B cell (primary cell): Measurements from ENCODE around the gene SLC12A1. TPM values are rescaled to one million over a fixed set of nuclear protein-coding genes. Genes with fewer than 3 reads are reported as not detected.

Experiments used
- ATAC-seq: fragments of 200-7000 bp; cut with Tn5 transposase; one replicate; pipeline ENCODE4 v1.10.0; 2021; ENCODE audit warnings: low read depth, mild to moderate bottlenecking, moderate number of reproducible peaks, moderate library complexity
- CTCF ChIA-PET: fragments of 350-600 bp; sonication (Branson Sonifier 250); formaldehyde crosslinking; loops from one replicate; lab custom pipeline; 2021; ENCODE audit warnings: antibody characterized with exemption, inconsistent platforms; lab: Charles Lee
- POLR2A ChIA-PET: fragments of 350-600 bp; sonication (Branson Sonifier 250); formaldehyde crosslinking; loops from one replicate; lab custom pipeline; 2021; ENCODE audit warnings: antibody characterized with exemption; lab: Charles Lee
- DNase-seq: peaks from one replicate; pipeline ENCODE4 v3.0.0; 2013
- H2AFZ ChIP-seq: 2 replicates; pipeline ENCODE4 v1.6.1; 2012; ENCODE audit warnings: mild to moderate bottlenecking, low read depth, low read length; ENCODE audit not compliant: insufficient read depth, poor library complexity, severe bottlenecking
- H3K27ac ChIP-seq, 2 donors: 1 replicate in 1 of 2; 2 replicates in 1 of 2; pipeline ENCODE4 v1.5.1; 2012 to 2013; ENCODE audit warnings: low read length in 2 of 2, mild to moderate bottlenecking in 2 of 2, moderate library complexity in 1 of 2
- H3K27me3 ChIP-seq, 4 experiments: fragments of 200-600 bp in 1 of 4; sonication (generic) in 1 of 4; replicated peaks in 1 of 4; 1 replicate in 2 of 4; 2 replicates in 2 of 4; pipeline versions ENCODE4 v1.6.1 to v1.7.0; 2013 to 2016; ENCODE audit warnings: low read length in 3 of 4, mild to moderate bottlenecking in 2 of 4, mixed read lengths in 1 of 4, moderate library complexity in 1 of 4; ENCODE audit not compliant: insufficient read depth in 4 of 4, control insufficient read depth in 3 of 4; ENCODE audit errors: control extremely low read depth in 1 of 4
- H3K36me3 ChIP-seq, 2 experiments: replicated peaks in 1 of 2; 1 replicate in 1 of 2; 2 replicates in 1 of 2; pipeline versions ENCODE4 v1.6.1 to v1.7.1; 2013; ENCODE audit warnings: low read length in 1 of 2; ENCODE audit not compliant: insufficient read depth in 2 of 2, control insufficient read depth in 1 of 2; ENCODE audit errors: control extremely low read depth in 1 of 2, extremely low read depth in 1 of 2
- H3K4me1 ChIP-seq, 2 donors: fragments of 200-600 bp in 1 of 2; sonication (generic) in 1 of 2; 1 replicate in 1 of 2; 2 replicates in 1 of 2; pipeline versions ENCODE4 v1.5.1 to v1.6.1; 2013 to 2017; ENCODE audit warnings: low read length in 2 of 2; ENCODE audit not compliant: control insufficient read depth in 2 of 2, insufficient read depth in 2 of 2
- H3K4me2 ChIP-seq: replicated peaks from 2 replicates; pipeline ENCODE3; 2012; ENCODE audit warnings: mild to moderate bottlenecking, low read depth, low read length; ENCODE audit not compliant: poor library complexity, severe bottlenecking
- H3K4me3 ChIP-seq, 5 experiments: fragments of 200-600 bp in 1 of 5; sonication (generic) in 1 of 5; 1 replicate in 3 of 5; 2 replicates in 2 of 5; pipeline versions ENCODE4 v1.5.1 to v1.7.0; 2011 to 2016; ENCODE audit warnings: low read length in 4 of 5, mild to moderate bottlenecking in 4 of 5, low read depth in 2 of 5, control low read depth in 1 of 5, moderate library complexity in 1 of 5; ENCODE audit not compliant: insufficient read depth in 1 of 5; ENCODE audit errors: control extremely low read depth in 1 of 5, extremely low read depth in 1 of 5
- H3K79me2 ChIP-seq: fragments of 200-600 bp; sonication (generic); one replicate; pipeline ENCODE4 v1.6.0; 2016; ENCODE audit warnings: low read length; ENCODE audit not compliant: control insufficient read depth, insufficient read depth
- H3K9ac ChIP-seq: fragments of 200-600 bp; sonication (generic); 2 replicates; pipeline ENCODE4 v1.6.1; 2017; ENCODE audit warnings: mild to moderate bottlenecking, low read length, moderate library complexity
- H3K9me3 ChIP-seq, 3 donors: one replicate each; pipeline versions ENCODE4 v1.6.1 to v1.7.1; 2013; ENCODE audit warnings: low read length in 2 of 3; ENCODE audit not compliant: control insufficient read depth in 2 of 3, insufficient read depth in 1 of 3; ENCODE audit errors: control extremely low read depth in 1 of 3
- H4K20me1 ChIP-seq: 2 replicates; pipeline ENCODE4 v1.6.0; 2012; ENCODE audit warnings: mild to moderate bottlenecking, low read length; ENCODE audit not compliant: insufficient read depth, control insufficient read depth, poor library complexity, severe bottlenecking
- H3K27ac Mint-ChIP-seq: one replicate; pipeline ENCODE4 v1.8.0; 2021; ENCODE audit warnings: mixed read lengths
- H3K27me3 Mint-ChIP-seq: one replicate; pipeline ENCODE4 v1.8.0; 2021; ENCODE audit warnings: mixed read lengths
- H3K4me1 Mint-ChIP-seq: one replicate; pipeline ENCODE4 v1.8.0; 2021; ENCODE audit warnings: mixed read lengths
- H3K4me3 Mint-ChIP-seq: one replicate; pipeline ENCODE4 v1.8.0; 2021; ENCODE audit warnings: mixed read lengths
- H3K9me3 Mint-ChIP-seq: one replicate; pipeline ENCODE4 v1.8.0; 2022; ENCODE audit warnings: mixed read lengths; ENCODE audit not compliant: insufficient read depth
- CTCF ChIP-seq: fragments of 200-600 bp; IDR thresholded peaks from one replicate; pipeline ENCODE4 v1.8.0; 2022; ENCODE audit warnings: antibody characterized with exemption, mild to moderate bottlenecking
- EZH2 ChIP-seq: IDR thresholded peaks from 2 replicates; pipeline ENCODE4 v1.6.1; 2012; ENCODE audit warnings: borderline replicate concordance, low read depth, mild to moderate bottlenecking, moderate library complexity, low read length; ENCODE audit not compliant: insufficient read depth, poor library complexity, severe bottlenecking
- WGBS: methylation state at CpG from one replicate; pipeline ENCODE4 v1.1.5; 2013; ENCODE audit warnings: missing lambda C conversion rate; ENCODE audit not compliant: insufficient coverage; 5-methylcytosine and 5-hydroxymethylcytosine counted together
- intact Hi-C: fragments of 100-400 bp; cut with micrococcal nuclease; formaldehyde crosslinking; loops from one replicate; pipeline ENCODE4 v1.10.0; 2022
- polyA plus RNA-seq: library from polyadenylated mRNA; depleted of rRNA; stranded (reverse); fragments of >200 nt; gene quantifications from 2 replicates; pipeline ENCODE4 v1.2.3, GENCODE V29; 2012
- total RNA-seq, 2 donors: library from RNA; stranded (reverse); fragments of 120-200 nt in 1 of 2; gene quantifications; 1 replicate in 1 of 2; 2 replicates in 1 of 2; pipeline versions ENCODE4 v1.2.3 to v1.2.4, GENCODE V29; 2013 to 2022

SLC12A1 gene
- total and polyA plus RNA-seq, 2 donors (not counting 1 experiment from before 2014, with no cell fraction given), result not detected

- Mint-ChIP-seq H3K9me3 (no peaks in the 10 kb centered on the region), H3K4me3 (no peak overlapping the region), H3K4me1 (no peaks in the 10 kb centered on the region), H3K27me3 (no peaks in the 10 kb centered on the region), H3K27ac (no peak overlapping the region)
- Histone ChIP-seq H3K4me1 (no peaks in the 10 kb centered on the region), H2AFZ (no peak overlapping the region), H3K9ac (no peak overlapping the region), H3K36me3 (no peaks in the 10 kb centered on the region), H4K20me1 (no peaks in the 10 kb centered on the region), H3K27ac (no peak overlapping the region), H3K4me2 (no peak overlapping the region), H3K9me3 (no peaks in the 10 kb centered on the region), H3K79me2 (no peaks in the 10 kb centered on the region), H3K4me3 (no peak overlapping the region), H3K27me3 (no peaks in the 10 kb centered on the region)
- intact Hi-C loops, result no loop called here
- no peak for DNase-seq
- no peak for ATAC-seq
- WGBS, result 100% methylated on average over 1 of the region's 2 CpGs
- POLR2A ChIA-PET, result no interaction called here
- TF ChIP-seq CTCF, result no peak
- no peak for TF ChIP-seq EZH2
- CTCF ChIA-PET, result interaction anchor here (1.0 to 1.9 kb wide), 2 partner anchors 11 to 14 kb away, joined by 4 to 8 read pairs; no protein-coding TSS in a partner anchor
Measured at GRCh38 chr15:48297668-48298067, 91.6 kb downstream of the SLC12A1 start.

GRCh38 chr15:48298914-48299313, 92.8 kb downstream of the SLC12A1 start:
- CTCF ChIA-PET, result interaction anchor here (1.9 kb wide), 1 partner anchor 12 kb away, joined by 8 read pairs; no protein-coding TSS in a partner anchor
- 49% methylated on average over 2 of the region's 2 CpGs for WGBS

More at GRCh38 chr15:48298914-48299313, 92.8 kb downstream of the SLC12A1 start:
- H3K4me2 ChIP-seq, result no peak overlapping the region
- H3K4me3 Mint-ChIP-seq, result no peak overlapping the region
- no peaks in the 10 kb centered on the region for H3K27me3 ChIP-seq
- H3K36me3 ChIP-seq, result no peaks in the 10 kb centered on the region
- no peak for TF ChIP-seq CTCF
- TF ChIP-seq EZH2, result no peak
- ATAC-seq (no peak), DNase-seq (no peak)
- H3K27ac Mint-ChIP-seq, result no peak overlapping the region
- no peaks in the 10 kb centered on the region for H3K4me1 ChIP-seq
- no peak overlapping the region for H3K9ac ChIP-seq
- no peak overlapping the region for H3K4me3 ChIP-seq
- no peak overlapping the region for H2AFZ ChIP-seq
- no peaks in the 10 kb centered on the region for H4K20me1 ChIP-seq
- no peaks in the 10 kb centered on the region for H3K27me3 Mint-ChIP-seq
- H3K9me3 Mint-ChIP-seq, result no peaks in the 10 kb centered on the region
- POLR2A ChIA-PET, result no interaction called here
- H3K4me1 Mint-ChIP-seq, result no peaks in the 10 kb centered on the region
- intact Hi-C loops, result no loop called here
- no peaks in the 10 kb centered on the region for H3K79me2 ChIP-seq
- H3K9me3 ChIP-seq, result no peaks in the 10 kb centered on the region
- no peak overlapping the region for H3K27ac ChIP-seq
